COR-L47 (cell line): Measurements from ENCODE around the gene MDM4.
"Not testable (repeated sequence)": the region's sequence is repeated elsewhere in the genome, so short reads cannot be mapped to it uniquely, and the experiment has no call there.

Source experiments
- DNase-seq: peaks from one replicate; lab custom pipeline; 2025; lab: John Stamatoyannopoulos, UW

Gene MDM4

DNA sequence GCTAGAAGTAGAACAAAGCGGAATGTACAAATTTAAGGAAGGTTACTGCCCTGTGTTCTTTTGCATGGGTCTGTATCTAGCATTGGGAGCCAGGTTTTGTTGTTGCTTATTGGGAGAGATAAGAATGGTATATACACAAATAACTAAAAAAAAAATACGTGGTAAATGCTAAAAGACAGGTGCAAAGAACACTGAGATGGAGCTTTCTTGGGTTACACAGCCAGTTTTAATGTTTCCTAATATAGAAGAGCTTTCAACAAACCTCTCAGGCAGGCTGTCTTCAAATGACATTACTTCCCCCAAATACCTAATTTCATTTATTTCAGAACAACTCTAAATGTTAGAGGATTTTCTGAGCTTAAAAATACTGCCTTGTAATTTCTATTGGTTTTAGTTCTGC, 1.4 kb upstream of the MDM4 start:
- DNase-seq: no peak

DNA sequence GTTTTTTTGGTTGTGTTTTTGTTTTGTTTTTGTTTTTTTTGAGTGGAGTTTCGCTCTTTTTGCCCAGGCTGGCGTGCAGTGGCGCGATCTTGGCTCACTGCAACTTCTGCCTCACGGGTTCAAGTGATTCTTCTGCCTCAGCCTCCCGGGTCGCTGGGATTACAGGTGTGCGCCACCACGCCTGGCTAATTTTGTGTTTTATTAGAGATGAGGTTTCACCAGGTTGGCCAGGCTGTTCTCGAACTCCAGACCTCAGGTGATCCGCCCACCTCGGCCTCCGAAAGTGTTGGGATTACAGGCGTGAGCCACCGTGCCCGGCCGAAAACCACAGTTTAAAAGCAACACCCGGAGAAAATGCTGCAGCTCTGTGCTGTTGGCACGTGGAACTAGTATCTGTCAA, 1.2 kb downstream of the MDM4 start:
- not testable (repeated sequence) for DNase-seq

DNA sequence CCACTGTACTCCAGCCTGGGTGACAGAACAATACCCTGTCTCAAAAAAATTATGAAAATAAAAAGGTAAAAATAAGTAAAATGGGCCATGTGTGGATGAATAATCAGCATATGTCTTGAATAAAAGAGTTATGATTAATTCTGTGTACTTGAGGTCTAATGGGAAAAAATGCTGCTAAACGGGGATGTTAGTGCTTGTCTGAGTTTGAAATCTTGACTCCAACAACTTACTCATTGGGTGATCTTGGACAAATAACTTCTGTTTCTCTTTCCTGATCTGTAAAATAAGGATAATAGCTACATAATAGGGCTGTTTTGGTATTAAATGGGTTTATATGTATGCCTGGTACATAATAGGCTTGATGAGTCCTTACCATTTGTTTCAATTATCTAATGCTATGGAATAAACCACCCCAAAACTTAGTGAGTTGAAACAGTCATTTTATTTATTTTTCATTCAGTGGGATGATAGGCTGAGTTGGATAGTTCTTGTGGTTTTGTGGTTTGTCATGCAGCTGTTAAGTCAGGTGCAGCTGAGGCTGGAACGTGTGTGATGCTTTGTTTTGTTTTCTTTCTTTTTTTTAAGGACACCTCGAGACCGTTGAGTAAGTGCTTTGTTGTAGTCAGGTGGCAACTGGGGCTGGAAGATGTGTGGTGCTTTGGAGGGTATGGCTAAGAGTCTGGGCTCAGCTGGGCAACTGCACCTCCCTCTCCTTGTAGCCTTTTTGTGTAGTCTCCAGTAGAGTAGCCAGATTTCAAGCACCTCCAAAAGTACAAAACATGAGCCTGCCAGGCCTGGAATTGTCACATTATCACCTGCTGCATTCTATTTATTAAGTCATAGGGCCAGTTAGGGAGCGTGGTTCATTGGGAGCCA, 4.9 kb downstream of the MDM4 start:
- DNase-seq: no peak

DNA sequence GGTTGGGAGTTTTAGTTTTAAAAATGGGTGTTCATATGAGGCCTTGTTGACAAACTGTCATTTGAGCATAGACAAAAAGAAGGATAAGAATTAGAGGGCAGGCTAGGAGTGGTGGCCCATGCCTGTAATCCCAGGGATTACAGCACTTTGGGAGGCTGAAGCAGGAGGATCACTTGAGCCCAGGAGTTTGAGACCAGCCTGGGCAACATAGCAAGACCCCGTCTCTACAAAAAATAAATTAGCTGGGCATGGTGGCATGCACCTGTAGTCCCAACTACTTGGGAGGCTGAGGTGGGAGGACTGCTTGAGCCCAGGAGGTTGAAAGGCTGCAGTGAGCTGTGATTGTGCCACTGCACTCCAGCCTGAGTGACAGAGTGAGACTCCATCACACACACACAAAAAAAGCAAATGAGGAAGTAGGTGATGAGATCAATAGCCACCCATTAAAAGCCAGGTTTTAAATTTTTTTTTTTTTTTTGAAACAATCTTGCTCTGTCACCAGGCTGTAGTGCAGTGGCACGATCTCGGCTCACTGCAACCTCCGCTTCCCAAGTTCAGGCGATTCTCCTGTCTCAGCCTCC, 5.8 kb downstream of the MDM4 start:
- not testable (repeated sequence) for DNase-seq

DNA sequence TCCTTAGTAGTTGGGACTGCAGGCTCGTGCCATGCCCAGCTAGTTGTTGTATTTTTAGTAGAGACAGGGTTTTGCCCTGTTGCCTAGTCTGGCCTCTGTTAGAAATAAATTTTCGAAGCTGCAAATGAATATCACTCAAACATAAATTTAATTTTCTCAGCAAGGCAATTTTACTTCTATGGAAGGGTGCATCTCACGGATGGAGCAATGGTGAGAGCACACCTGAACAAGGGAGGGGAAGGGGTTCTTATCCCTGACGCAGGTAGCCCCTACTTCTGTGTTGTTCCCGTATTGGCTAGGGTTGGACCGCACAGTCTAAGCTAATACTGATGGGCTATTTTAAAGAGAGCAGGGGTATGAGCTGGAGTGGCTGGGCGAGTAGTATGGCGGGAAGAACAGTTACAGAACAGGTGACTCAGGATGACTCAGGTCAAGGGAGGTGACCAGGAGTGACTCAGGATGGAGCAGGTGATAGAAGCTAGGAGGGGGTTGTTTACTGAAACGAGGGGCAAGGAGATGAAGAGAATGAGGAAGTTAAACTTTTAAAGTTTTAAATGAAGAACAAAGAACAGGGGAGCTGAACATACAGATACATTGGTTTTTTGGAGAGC, 7.5 kb downstream of the MDM4 start:
- no peak for DNase-seq

DNA sequence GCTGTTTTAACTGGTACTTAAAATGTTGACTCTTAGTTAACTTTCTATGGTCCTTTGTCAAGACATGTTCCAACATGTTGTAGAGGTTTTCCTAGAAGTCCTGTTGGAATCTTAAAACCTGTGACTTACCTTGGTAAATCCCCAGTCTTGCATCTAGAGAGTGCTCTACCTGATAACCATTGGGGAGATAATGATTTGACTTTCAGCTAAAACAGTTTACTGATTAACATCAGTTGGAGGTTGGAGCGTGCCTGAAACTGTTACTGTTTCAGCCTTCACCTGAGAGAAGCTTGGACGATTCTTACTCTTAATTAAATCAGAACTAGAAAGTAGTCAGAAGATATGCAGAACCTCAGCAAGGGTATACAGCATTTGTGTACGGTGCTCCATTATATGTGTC, 8.8 kb downstream of the MDM4 start:
- no peak for DNase-seq

DNA sequence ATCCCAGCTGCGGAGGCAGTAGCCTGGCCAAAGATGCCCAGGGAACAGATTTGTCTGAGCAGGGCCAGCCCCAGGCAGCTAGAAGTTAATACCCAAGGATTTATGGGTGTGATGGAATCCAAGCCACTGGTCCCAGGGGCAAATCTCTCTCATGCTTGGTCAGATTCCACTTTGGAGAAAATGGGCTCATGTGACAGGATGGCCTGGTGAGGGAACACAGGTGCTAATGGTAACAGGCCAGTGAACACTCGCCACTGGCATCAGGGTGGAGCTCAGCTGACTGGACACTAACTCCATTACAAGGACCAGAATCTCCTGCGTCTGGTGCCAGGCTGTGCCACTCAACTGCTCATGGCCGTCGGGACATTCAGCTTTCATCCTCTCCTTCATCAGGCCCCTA, 12.0 kb downstream of the MDM4 start:
- no peak for DNase-seq

DNA sequence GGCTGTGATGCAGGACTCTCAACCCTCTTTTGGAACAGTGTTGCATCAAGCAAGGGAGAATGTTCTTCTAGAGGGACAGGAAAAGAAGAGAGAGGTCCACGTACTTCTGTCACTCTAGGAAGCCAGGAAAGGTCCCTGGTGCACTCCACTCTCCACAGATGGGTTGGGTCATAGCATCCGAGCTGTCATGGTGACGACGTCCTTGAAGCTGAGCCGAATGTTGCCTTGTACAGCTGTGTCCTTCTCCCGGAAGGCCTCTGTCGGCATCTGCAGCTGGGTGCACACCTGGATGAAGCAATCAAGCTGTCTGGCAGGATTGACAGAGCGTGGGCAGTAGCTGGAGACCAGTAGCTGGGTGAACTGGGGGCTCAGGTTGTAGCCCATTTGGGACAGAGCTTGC, 12.5 kb downstream of the MDM4 start:
- DNase-seq: no peak

DNA sequence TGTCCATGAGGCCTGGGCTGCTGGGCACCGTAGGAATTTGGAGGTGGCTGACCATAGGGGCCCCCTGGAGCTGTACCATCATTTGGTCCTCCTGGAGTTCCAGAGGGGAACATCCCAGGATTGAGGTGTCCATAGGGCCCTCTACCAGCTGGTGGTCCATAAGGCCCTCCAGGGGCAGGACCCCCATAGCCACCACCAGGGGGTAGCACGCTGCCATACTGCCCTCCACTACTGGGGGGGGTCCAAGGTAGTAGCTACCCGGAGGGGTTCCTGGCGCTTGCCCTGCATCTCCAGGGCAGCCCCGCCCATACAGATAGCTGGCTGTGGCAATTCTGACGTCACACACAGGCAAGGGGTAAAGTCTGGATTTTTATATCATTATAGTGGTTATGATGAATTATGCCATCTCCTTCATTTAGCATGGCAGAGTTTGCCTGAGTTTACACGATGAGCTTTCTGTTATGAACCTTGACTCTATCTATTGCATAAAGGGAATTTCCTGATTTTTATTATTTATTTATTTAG, 13.2 kb downstream of the MDM4 start:
- no peak for DNase-seq

DNA sequence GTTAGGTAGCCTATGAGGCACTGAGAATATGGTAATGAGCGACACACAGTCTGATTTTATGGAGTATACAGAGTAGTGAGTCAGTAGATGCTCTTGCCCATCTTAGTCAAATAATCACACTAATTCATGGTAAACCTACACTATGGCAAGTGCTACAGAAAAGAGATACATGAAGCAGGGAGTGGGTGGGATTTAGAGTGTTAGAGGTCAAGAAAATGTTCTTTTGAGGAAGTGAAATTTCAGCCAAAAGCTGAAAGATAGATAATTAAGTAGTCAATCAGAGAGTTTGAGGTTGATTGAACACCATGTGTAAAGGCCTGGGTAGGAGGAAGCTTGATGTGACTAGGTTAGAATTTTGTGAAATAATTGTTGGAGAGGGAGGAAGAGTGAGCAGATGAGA, 14.7 kb downstream of the MDM4 start:
- no peak for DNase-seq

DNA sequence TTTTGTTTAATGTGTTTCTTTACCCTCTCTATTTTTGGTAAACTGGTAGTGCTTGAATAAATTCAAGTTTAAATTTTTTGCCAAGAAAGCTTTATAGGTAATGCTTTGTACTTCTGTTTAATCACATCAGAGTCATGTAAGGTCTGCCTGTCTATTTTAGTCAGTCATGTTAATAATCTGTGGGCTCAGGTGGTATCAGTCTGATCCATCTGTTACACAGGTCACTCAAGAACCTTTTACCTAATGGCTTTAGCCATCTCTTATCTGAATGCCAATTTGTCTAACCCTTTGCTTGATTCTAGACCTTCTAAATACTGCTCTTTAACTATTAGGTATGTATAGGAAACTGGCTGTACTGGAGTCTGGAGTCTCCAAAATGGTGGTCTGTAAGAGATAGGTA, 16.6 kb downstream of the MDM4 start:
- no peak for DNase-seq

DNA sequence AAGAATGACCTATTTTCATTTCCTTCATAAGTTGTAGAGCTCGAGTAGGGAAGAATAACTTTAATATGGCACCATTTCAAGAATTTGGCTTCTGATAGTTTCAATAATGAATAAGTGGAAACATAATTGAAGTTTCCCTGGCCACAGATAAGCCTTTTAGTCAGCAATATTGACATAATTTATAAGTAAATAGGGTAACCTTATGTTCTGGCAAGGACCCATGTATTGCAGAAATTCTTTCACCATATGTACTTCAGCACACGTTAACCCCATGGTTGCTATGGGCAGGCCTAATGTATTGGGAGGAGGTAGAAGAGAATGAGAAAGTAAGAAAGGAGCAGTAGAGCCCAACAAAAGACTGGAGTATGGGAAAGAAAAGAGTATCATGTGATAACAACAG, 25.4 kb downstream of the MDM4 start:
- no peak for DNase-seq

DNA sequence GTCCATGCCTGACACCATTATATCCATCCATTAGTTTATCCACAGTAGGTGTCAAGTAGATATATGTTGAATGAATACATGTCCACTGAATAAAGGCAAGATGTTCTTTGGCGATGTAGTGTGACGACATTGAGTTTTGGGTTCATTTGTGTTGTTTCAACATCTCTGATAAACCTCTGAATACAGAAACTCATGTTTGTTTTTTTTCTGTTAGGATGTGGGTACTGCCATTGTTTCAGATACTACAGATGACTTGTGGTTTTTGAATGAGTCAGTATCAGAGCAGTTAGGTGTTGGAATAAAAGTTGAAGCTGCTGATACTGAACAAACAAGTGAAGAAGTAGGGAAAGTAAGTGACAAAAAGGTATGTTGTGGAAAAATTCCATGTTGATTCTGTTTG, 28.1 kb downstream of the MDM4 start:
- DNase-seq: no peak

DNA sequence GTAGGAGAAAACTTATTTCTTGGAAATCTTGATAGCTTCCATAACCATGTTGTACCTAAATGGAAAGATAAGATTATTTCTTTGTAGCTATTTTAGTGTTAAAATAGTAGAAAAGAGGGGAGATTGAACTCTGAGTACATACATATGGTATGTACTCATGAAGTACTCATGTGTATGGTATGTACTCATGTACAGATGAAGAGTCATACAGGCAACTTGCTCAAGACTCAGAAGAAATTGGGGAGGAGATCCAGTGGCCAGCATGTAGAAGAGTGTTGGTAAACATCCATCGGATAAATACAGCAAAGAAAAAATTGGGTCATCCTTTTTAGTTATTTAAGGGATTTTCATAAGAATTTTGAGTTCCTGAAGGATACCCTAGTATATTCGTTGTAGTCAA, 29.0 kb downstream of the MDM4 start:
- DNase-seq: no peak

DNA sequence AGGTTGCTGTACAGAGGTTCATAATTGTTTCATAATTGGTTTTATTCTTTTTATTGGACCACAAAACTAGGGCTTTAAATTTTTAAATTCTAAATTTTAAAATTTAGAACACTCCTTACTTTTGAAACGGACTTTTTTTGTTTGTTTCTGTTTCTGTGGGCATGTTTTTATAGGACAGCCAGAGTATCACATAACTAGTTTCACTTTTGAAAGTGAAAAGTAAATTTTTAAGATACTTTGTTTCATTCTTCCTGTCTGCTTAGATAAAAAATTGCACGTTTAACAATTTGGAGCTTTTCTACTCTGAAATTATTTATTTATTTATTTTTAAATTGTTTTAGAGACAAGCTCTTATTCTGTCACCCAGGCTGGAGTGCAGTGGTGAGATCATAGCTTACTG, 29.7 kb downstream of the MDM4 start:
- no peak for DNase-seq

DNA sequence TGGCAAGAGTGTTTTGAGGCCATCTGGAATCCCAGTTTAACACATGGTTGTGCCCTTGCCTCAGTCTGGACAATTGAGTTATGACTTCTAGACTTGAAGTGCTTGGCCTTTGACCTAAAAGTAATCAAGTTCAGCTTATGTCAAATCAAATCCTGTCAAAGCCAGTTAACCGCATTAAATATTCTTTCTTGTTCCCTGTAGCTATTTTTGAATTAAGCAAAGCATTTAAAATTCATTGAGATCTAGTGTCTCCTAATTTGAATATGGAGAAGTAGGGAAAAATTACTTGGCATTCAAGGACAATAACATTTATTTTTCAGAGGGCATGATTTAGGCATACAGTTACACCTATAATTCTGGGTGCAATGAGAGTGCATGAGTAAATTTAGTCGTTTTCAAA, 32.1 kb downstream of the MDM4 start:
- DNase-seq: no peak

DNA sequence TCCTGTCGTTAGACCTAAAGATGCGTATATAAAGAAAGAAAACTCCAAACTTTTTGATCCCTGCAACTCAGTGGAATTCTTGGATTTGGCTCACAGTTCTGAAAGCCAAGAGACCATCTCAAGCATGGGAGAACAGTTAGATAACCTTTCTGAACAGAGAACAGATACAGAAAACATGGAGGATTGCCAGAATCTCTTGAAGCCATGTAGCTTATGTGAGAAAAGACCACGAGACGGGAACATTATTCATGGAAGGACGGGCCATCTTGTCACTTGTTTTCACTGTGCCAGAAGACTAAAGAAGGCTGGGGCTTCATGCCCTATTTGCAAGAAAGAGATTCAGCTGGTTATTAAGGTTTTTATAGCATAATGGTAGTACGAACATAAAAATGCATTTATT, 33.1 kb downstream of the MDM4 start:
- DNase-seq: no peak

DNA sequence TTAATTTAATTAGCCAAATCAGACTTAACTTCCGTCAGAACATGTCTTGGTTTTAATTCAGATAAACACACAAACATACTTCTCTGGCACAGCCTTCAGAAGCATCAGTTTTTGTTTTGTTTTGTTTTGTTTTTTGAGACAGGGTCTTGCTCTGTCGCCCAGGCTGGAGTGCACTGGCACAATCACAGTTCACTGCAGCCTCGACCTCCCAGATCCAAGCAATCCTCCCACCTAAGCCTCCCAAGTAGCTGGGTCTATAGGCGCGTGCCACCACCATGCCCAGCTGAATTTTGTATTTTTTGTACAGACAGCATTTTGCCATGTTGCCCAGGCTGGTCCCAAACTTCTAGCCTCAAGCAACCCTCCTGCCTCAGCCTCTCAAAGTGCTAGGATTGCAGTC, 34.7 kb downstream of the MDM4 start:
- no peak for DNase-seq

DNA sequence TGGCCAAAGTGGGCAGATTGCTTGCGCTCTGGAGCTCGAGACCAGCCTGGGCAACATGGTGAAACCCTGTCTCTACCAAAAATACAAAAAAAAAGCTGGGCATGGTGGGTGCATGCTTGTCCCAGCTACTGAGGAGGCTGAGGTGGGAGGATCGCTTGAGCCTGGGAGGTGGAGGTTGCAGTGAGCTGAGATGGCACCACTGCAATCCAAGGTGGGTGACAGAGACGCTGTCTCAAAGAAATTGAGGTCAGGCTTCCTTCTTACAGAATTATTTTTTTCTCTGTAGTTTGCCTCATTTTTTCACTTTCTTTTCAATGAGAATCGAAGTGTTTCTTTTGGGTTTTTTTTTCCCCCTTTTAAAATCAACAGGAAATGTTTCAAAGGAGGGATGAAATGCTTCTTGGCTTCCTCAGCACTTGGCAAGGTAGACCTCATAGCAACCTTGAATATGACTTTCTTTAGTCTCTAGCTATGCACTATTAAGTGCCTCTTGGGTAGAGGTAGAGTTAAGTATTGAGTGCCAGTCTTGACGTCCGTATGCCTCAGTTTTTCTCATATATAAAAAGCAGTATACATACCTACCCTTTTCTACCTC, 40.3 kb downstream of the MDM4 start:
- no peak for DNase-seq

DNA sequence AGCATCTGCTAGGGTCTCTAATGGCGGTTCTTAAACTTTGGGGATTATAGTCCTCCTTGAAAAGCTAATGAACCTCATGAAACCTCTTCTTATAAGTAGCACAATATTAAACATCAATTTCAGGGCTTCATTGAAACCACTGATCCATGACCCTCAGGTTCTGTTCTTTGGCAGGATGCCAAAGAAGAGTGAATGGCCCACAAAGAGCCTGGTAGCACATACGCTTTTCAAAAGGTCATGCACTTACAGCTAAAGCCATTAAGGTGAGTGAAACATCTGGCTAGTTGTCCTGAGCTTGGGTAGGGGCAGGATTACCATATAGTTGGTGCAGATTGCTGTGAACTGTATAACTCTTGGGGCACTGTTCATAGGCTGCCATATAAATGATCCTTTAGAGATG, 42.3 kb downstream of the MDM4 start:
- DNase-seq: no peak

DNA sequence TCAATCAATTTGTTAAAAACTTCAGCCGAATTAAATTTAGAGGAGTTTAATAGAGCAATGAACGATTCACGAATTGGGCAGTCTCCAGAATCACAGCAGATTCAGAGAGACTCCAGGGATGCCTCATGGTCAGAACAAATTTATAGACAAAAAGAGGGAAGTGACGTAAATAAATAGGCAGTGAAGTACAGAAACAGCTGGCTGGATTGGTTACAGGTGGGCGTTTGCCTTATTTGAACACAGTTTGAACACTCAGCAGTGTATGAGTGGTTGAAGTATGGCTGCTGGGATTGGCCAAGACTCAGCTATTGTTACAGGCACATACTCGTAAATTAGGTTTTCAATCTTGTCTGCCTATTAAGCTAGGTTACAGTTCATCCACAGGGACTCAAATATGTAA, 43.8 kb downstream of the MDM4 start:
- not testable (repeated sequence) for DNase-seq

DNA sequence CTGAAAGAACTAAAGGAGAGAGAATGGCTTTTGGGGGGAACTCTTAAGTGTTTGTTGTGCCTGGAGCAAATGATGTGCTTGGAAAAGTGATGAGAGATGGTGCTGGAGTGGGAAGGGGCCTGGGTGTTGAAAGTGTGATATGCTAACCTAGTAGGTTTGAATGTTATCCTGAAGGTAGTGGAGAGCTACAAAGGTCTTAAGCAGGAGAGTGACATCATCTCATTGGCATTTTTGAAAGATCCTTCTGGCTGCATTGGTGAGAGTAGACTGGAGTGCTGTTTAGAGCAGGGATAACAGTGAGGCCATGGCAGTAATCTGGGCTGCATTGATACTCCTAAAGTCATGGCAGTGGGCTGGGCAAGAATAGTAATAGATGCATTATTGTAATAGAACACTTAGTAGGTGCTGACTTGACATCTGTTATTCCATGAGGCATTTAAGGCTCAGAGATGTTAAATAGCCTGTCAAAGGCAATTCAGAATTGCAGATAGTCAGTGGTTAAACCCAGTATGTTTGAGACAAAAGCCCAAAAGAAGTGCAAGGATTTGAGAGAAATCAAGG, 44.5 kb downstream of the MDM4 start:
- DNase-seq: no peak
